ELR (cell line): ENCODE data around the gene ANKRD13D.

Experiments
- DNase-seq: peaks from one replicate; pipeline ENCODE4 v3.0.0-alpha.2; 2015; ENCODE audit warnings: low read depth

The ANKRD13D gene

DNA sequence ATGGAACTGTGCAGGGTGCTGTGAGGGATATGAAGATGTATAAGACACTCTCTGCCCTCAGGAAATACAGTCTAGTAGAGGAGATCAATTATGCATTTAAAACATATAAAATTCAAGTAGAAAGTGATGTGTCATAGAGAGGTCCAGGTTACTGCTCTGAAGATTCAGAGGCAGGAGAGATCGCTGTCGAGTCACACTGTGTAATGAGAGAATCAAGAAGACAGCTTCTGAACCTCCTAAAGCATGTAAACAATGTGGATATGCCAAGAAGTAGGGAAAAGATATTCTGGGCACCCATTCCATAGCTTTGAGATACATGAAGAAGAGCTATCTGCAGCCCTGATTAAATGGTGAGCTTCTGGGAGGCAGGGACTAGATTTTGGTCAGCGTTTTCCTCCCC lies 30.9 kb downstream of the ANKRD13D start:
- DNase-seq: no peak

- no peak for DNase-seq
These were observed 31.6 kb downstream of the ANKRD13D start for GRCh38 chr11:67320691-67321090.

DNA sequence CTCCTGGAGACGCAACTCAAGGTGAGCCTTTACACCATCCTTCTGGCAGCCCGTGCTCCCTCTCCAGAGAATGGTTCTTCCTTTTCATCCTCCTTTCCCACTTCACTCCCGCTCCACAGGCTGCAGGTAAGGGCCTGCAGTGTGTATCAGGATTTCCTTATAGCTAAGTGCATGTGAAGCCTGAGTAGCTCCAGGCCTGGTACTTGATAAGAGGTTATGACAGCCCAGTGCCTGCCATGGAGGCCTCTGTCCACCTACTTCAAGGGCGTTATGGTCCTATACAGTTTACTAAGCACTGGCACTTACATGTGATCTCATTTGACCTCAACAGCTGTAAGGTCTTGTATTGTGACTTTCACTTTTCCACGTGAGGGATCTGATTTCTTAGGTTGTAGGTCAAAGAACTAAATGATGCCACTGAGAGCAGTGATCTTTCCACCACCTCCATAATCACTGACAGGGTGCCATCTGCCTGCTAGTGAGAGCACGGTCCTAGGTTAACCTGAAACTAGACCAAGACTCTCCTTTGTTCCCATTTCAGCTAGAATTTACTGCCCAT lies 32.3 kb downstream of the ANKRD13D start:
- DNase-seq: no peak

DNA sequence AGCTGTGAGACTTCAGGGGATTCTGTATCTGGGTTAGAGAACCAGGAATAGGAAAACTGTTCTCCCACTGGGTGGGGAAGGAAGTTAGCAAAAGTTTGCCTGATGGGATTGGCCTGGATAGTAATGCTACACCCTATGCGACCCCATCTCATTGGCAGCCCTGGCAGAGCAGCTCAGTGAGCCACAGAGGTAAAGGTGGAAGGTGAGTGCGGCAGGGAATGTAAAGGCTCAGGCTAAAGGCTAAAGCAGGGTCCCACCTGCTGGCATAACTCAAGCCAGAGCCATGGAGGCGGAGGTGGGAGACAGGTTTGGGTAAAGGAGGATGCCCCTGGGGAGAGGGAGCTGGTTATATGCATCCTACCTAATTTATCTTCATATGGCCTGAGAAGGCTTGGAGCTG lies 32.9 kb downstream of the ANKRD13D start:
- no peak for DNase-seq

DNA sequence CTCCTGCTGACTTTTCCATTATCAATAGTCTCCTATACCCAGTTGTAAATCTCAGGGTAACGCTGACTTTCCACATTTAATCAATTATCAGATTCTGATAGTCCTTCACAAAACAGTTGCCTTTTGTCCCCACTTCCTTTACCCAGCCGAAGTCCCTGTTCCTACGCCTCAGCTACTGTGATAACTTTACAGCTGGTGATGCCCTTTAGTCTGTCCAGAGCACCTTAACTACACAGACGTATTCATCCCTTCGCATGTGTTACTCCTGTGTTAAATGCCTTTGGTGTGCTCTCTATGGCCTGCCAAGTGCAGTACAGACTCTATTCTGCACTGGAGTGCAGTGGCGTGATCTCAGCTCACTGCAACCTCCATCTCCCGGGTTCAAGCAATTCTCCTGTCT lies 34.4 kb downstream of the ANKRD13D start:
- no peak for DNase-seq

- no peak for DNase-seq
These were observed 43.1 kb downstream of the ANKRD13D start for GRCh38 chr11:67332081-67332691.

- DNase-seq: no peak
These were observed 48.2 kb downstream of the ANKRD13D start for GRCh38 chr11:67337257-67337656.

- DNase-seq: no peak
These were observed 55.2 kb downstream of the ANKRD13D start for GRCh38 chr11:67344264-67344663.

DNA sequence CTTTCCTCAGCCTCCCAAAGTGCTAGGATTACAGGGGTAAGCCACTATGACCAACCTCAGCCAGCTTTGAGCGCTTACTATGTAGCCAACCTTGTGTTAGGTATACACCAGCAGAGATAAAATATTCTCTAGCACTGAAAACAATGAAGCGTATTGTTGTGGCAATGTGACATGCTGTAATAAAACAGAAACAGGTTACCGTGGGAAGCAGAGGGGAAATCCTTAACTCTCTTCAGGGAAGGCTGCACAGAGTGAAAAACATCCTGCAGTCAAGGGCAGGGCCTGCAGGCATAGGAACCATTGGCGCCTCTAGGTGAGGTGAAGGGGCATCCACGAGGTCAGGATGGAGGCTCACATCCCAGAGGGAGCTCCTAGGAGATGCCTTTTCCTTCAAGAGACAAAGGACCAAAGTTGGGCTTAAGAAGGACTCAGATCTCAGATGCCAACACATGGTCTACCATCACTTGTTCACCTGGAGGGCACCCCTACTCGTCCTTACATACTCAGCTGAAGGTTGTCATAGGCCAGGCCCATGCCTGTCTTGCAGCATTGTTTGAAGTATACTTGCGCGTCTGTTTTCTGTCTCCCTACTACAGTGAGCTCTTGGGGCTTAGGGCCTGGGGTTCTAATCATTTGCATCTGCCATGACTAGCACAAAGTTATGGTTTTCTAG lies 56.3 kb downstream of the ANKRD13D start:
- no peak for DNase-seq

GRCh38 chr11:67345920-67346819 lies 57.1 kb downstream of the ANKRD13D start:
- peak; percentile 70 for DNase-seq

GRCh38 chr11:67347964-67348749 lies 59.1 kb downstream of the ANKRD13D start:
- DNase-seq: peak; percentile 56

DNA sequence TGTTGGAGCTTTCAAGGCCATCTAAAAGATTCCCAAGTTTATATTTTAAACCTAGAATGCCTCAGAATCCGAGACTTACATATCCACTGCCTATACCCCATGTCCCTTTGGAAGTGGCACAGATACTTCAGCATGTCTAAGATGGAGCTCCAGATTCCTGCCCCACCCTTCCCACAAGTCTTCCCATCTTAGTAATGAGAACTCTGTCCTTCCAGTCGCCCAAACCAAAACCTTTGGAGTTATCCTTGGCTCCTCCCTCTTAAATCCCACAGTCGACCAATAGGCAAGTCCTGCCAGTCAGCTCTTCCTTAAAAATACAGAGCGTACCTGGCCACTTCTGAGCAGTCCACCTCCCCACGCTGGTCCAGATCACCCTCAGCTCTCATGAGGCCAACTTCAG lies 59.9 kb downstream of the ANKRD13D start:
- no peak for DNase-seq

DNA sequence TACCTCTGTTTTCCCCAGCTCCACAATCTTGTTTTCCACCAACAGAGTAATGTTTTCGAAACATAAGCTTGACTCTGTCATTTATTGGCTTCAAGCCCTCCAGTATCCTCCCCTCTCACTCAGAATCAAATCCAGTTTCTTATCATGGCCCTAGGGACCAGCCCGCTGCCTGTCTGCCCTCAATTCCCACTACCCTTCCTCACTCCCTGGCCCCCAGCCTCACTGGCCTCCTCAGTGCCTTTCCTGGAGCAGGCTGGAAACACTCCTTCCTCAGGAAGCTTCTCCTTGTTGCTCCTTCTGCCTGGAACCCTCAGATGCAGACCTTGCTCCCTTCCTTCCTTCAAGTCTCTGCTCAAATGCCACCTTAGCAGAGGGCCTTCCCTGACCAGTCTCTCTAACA lies 60.4 kb downstream of the ANKRD13D start:
- no peak for DNase-seq

- DNase-seq: no peak
These were observed 60.9 kb downstream of the ANKRD13D start for GRCh38 chr11:67349928-67350465.

DNA sequence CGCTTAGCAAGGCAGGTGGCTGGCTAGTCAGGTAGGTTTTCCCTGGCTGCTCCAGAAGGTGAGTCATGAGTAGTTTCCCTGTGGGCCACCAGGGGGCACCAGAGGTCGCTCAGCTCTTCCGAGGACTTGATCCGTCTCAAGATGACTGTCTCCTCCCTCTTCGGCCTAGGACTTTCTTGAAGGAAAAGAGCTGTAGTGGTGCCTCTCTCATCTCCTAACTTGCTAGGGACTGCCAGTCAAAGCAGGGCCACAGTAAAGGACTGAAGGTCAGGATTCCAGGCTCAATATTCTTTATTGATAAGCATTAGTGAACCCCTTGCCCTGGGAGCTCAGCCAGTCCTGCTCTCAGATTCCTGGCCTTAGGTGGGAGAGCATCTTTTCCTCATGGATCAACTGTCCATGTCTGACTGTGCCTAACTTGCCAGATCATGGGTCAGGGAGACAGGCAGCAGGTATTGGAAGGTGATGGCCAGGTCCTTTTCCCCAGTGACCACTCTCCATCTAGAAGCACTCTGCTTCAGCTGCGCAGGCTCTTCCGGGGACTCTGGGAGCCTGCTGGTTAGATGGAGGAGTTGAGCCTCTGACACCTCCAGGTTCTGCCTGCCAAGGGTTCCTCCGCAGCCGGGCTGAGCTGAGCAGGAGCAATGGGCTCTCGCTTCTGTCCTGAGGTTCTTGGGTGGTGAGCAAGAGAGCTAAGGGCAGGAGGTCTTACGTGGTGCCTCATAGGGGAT lies 62.3 kb downstream of the ANKRD13D start:
- peak; percentile 80 for DNase-seq
